AG10803 (cell line): ENCODE results near the gene RNF8.

Experiments used
- DNase-seq: peaks from one replicate; pipeline ENCODE4 v3.0.0; 2010; ENCODE audit warnings: low read depth
- H3K4me3 ChIP-seq: 2 replicates; pipeline ENCODE4 v1.5.1; 2011; ENCODE audit warnings: mild to moderate bottlenecking, low read length, control low read depth
- TF ChIP-seq, protein P1 (sequence below): conservative IDR thresholded peaks from 2 replicates; pipeline ENCODE4 v1.5.1; 2011; ENCODE audit warnings: mild to moderate bottlenecking, low read length, control low read depth, inconsistent platforms

Gene RNF8

DNA sequence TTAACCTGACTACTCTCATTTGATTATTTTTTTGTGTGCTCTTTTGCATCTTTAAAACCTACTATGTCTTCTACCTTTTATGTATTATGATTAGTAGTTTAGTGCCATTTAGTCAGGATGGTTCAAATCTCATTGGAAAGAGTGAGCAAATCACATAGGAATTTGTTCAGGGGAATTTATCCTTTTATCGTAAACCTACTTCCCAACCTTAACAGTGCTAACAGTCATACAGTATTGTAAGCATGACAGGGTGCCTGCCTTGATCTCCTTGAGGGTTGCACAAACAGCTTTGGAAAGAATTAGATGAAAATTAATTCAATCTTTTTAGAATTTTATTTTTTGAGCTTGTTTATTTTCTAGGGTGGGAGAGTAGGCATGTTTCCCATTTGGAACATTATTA is 18.3 kb downstream of the RNF8 start:
- no peak for DNase-seq
- no peak overlapping the region for H3K4me3 ChIP-seq
- TF ChIP-seq, protein P1, sequence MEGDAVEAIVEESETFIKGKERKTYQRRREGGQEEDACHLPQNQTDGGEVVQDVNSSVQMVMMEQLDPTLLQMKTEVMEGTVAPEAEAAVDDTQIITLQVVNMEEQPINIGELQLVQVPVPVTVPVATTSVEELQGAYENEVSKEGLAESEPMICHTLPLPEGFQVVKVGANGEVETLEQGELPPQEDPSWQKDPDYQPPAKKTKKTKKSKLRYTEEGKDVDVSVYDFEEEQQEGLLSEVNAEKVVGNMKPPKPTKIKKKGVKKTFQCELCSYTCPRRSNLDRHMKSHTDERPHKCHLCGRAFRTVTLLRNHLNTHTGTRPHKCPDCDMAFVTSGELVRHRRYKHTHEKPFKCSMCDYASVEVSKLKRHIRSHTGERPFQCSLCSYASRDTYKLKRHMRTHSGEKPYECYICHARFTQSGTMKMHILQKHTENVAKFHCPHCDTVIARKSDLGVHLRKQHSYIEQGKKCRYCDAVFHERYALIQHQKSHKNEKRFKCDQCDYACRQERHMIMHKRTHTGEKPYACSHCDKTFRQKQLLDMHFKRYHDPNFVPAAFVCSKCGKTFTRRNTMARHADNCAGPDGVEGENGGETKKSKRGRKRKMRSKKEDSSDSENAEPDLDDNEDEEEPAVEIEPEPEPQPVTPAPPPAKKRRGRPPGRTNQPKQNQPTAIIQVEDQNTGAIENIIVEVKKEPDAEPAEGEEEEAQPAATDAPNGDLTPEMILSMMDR = no peak

DNA sequence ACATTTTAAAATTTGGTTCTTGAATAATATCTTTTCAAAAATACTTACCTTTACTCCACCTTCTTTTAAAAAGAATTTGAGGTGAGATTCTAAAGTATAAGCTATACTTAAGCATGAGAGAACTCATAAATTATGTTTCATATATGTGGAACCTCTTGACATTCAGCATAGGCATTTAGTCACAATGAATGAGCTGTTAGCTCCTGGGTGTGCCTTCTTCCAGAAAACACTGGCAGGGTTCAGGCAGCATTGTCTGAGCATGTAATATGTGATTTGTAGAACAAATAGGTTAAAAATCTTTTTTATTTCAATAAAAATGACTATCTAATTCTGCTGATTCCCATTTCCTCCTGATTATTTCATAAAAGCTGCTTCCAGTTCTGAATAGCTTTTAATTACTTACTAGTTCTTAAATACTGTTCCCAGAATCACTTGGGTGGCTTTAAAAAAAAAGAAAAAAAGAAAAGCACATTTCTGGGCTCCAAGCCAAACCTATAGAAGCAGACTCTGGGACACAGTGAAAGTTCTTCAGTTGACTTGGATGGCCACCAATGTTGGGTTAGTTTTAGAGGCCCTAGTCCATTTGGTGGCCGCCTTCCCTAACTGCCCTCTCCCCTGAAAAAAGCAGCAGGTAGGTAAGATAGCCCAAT is 20.2 kb downstream of the RNF8 start:
- DNase-seq = no peak
- TF ChIP-seq, protein P1 = no peak
- no peak overlapping the region for H3K4me3 ChIP-seq

- no peak for DNase-seq
- no peak overlapping the region for H3K4me3 ChIP-seq
- TF ChIP-seq, protein P1 = no peak
These were observed 21.6 kb downstream of the RNF8 start for GRCh38 chr6:37375376-37375775.

GRCh38 chr6:37376078-37376743 is 22.4 kb downstream of the RNF8 start:
- no peak overlapping the region for H3K4me3 ChIP-seq
- no peak for DNase-seq
- TF ChIP-seq, protein P1 = no peak

DNA sequence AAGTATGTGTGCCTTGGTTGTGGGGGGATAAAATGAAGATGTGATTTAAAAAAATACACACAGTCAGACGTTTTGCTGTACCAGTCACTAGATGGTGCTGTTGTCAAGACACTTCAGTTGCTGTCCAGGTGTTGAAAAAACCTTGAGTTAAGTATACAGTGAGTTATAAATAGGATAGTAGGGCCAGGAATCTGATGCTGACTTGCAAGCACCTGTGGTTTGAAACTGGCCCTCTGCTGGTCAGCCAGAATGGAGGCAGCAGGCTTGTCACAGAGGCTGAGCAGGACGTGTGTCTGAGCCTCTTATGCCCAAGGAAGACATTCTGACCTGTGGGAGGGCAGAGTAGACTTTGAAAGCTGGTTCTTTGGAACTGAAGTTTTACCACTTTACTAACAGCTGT is 27.8 kb downstream of the RNF8 start:
- TF ChIP-seq, protein P1 = peak; percentile 65
- no peak overlapping the region for H3K4me3 ChIP-seq
- DNase-seq = peak; percentile 51

GRCh38 chr6:37382994-37383765 is 29.4 kb downstream of the RNF8 start:
- TF ChIP-seq, protein P1 = 0 out of 2 replicates have a peak, but pooled peaks have one; percentile 3
- no peak overlapping the region for H3K4me3 ChIP-seq

More at GRCh38 chr6:37382994-37383765, 29.4 kb downstream of the RNF8 start:
- DNase-seq = no peak
